GM23338 (cell line): ENCODE data around the gene CLDN15.

Source experiments
- CREB1 ChIP-seq: fragments of 250-450 bp; sonication (Bioruptor Pico); IDR thresholded peaks from 2 replicates; pipeline ENCODE4 v1.5.0; 2020; ENCODE audit warnings: low read depth, mild to moderate bottlenecking, moderate library complexity
- EZH2 ChIP-seq: fragments of 200-600 bp; sonication (generic); IDR thresholded peaks from one replicate; pipeline ENCODE4 v1.8.0; 2017; ENCODE audit warnings: antibody characterized with exemption, mild to moderate bottlenecking, low read depth; ENCODE audit not compliant: unreplicated experiment
- EZH2phosphoT487 ChIP-seq: fragments of 200-600 bp; sonication (generic); IDR thresholded peaks from one replicate; pipeline ENCODE4 v1.8.1; 2018; ENCODE audit warnings: antibody characterized with exemption; ENCODE audit not compliant: unreplicated experiment
- JUNB ChIP-seq: IDR thresholded peaks from one replicate; pipeline ENCODE4 v1.6.1; 2016; ENCODE audit warnings: antibody characterized with exemption; ENCODE audit not compliant: unreplicated experiment
- POLR2AphosphoS5 ChIP-seq: IDR thresholded peaks from 2 replicates; pipeline ENCODE4 v1.6.1; 2016; ENCODE audit warnings: antibody characterized with exemption, low read depth
- ZNF114 ChIP-seq: fragments of 250-450 bp; sonication (Bioruptor Pico); IDR thresholded peaks from 2 replicates; pipeline ENCODE4 v1.5.0; 2020; ENCODE audit warnings: mild to moderate bottlenecking, moderate library complexity
- ZNF331 ChIP-seq: fragments of 250-450 bp; sonication (Bioruptor Pico); IDR thresholded peaks from 2 replicates; pipeline ENCODE4 v1.5.0; 2020; ENCODE audit warnings: low read depth, mild to moderate bottlenecking, moderate library complexity
- TF ChIP-seq, protein P1 (sequence below), 2 experiments: fragments of 200-600 bp in 1 of 2; sonication (generic) in 1 of 2; conservative IDR thresholded peaks; 2 replicates each; pipeline versions ENCODE4 v1.5.1 to v1.6.1; 2016 to 2017; ENCODE audit warnings: antibody characterized with exemption in 2 of 2, low read depth in 2 of 2, mild to moderate bottlenecking in 2 of 2, moderate library complexity in 1 of 2
- TF ChIP-seq, protein P2 (sequence below): IDR thresholded peaks from one replicate; pipeline ENCODE4 v1.6.1; 2018; ENCODE audit warnings: antibody characterized with exemption; ENCODE audit not compliant: unreplicated experiment

DNA sequence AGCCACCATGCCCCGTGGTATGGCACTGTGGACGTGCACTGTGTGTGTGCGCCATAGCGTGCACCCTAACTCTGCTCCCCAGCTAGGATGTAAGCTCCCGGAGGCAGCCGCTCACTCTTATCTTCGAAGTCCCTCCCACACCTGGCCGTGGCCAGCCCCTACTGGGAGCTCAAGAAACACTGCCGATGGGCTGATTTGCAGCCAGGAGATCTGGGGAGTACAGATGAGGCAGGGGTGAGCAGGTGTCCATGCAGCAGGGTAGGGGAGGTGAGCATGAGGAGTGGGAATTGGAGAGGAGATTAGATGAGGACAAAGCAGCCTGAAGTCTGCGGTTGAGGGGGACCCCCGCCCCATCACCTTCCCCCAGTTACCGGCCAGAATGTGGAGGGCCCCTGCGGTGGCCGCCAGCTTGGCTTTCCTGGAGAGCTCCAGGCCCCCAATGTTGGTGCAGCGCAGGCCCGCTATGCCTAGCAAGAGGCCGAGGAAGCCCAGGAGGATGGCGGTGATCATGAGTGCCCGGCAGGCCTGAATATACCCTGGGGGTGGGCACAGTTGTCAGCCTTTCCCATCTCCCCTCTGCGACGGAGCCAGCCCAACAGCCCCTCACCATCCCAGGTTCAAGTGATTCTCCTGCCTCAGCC, 3.6 kb downstream of the CLDN15 start:
- TF ChIP-seq POLR2AphosphoS5 (no peak), EZH2 (no peak), EZH2phosphoT487 (no peak), CREB1 (no peak), ZNF114 (CRISPR knock-in tag) (no peak), JUNB (no peak), ZNF331 (no peak)
- TF ChIP-seq, protein P1, sequence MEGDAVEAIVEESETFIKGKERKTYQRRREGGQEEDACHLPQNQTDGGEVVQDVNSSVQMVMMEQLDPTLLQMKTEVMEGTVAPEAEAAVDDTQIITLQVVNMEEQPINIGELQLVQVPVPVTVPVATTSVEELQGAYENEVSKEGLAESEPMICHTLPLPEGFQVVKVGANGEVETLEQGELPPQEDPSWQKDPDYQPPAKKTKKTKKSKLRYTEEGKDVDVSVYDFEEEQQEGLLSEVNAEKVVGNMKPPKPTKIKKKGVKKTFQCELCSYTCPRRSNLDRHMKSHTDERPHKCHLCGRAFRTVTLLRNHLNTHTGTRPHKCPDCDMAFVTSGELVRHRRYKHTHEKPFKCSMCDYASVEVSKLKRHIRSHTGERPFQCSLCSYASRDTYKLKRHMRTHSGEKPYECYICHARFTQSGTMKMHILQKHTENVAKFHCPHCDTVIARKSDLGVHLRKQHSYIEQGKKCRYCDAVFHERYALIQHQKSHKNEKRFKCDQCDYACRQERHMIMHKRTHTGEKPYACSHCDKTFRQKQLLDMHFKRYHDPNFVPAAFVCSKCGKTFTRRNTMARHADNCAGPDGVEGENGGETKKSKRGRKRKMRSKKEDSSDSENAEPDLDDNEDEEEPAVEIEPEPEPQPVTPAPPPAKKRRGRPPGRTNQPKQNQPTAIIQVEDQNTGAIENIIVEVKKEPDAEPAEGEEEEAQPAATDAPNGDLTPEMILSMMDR (conservative IDR thresholded peaks at IDR 0.05; ENCODE audit: low read depth in 2 of 2): no peak
- TF ChIP-seq, protein P2, sequence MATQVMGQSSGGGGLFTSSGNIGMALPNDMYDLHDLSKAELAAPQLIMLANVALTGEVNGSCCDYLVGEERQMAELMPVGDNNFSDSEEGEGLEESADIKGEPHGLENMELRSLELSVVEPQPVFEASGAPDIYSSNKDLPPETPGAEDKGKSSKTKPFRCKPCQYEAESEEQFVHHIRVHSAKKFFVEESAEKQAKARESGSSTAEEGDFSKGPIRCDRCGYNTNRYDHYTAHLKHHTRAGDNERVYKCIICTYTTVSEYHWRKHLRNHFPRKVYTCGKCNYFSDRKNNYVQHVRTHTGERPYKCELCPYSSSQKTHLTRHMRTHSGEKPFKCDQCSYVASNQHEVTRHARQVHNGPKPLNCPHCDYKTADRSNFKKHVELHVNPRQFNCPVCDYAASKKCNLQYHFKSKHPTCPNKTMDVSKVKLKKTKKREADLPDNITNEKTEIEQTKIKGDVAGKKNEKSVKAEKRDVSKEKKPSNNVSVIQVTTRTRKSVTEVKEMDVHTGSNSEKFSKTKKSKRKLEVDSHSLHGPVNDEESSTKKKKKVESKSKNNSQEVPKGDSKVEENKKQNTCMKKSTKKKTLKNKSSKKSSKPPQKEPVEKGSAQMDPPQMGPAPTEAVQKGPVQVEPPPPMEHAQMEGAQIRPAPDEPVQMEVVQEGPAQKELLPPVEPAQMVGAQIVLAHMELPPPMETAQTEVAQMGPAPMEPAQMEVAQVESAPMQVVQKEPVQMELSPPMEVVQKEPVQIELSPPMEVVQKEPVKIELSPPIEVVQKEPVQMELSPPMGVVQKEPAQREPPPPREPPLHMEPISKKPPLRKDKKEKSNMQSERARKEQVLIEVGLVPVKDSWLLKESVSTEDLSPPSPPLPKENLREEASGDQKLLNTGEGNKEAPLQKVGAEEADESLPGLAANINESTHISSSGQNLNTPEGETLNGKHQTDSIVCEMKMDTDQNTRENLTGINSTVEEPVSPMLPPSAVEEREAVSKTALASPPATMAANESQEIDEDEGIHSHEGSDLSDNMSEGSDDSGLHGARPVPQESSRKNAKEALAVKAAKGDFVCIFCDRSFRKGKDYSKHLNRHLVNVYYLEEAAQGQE: no peak
